HUDEP-2 (cell line): Measurements from ENCODE around the gene CRIM1.
A peak's percentile ranks its signal among the peaks of the same experiment; 100 is the strongest.

ENCODE experiments used
- DNase-seq, 76 experiments: peaks; one replicate each; lab custom pipeline; 2025; ENCODE audit not compliant: unreplicated experiment in 76 of 76; lab: John Stamatoyannopoulos, UW

Gene CRIM1

GRCh38 chr2:36597003-36597531 is 241.5 kb downstream of the CRIM1 start:
- DNase-seq = no peak

- DNase-seq = peak in 68 of 76 experiments; percentile 4 to 77 (median 57)
These were observed 242.2 kb downstream of the CRIM1 start, which contains the start of gene FEZ2 for GRCh38 chr2:36597532-36598377. FEZ2 (minus strand) TSS chr2:36598168; CDS start chr2:36598142, 26 bp downstream.
